DOHH2 (cell line): ENCODE measurements around the gene PEX26.

Experiments
- EZH2phosphoT487 ChIP-seq: fragments of 200-600 bp; sonication (generic); IDR thresholded peaks from 2 replicates; pipeline ENCODE4 v1.6.1; 2017; ENCODE audit warnings: borderline replicate concordance, mild to moderate bottlenecking, antibody characterized with exemption, low read length, moderate library complexity, mixed read lengths
- TF ChIP-seq, protein P1 (sequence below): fragments of 200-600 bp; sonication (generic); IDR thresholded peaks from one replicate; pipeline ENCODE4 v1.5.1; 2014; ENCODE audit warnings: antibody characterized with exemption, mild to moderate bottlenecking, low read depth, low read length; ENCODE audit not compliant: poor library complexity, severe bottlenecking

- TF ChIP-seq, protein P1, sequence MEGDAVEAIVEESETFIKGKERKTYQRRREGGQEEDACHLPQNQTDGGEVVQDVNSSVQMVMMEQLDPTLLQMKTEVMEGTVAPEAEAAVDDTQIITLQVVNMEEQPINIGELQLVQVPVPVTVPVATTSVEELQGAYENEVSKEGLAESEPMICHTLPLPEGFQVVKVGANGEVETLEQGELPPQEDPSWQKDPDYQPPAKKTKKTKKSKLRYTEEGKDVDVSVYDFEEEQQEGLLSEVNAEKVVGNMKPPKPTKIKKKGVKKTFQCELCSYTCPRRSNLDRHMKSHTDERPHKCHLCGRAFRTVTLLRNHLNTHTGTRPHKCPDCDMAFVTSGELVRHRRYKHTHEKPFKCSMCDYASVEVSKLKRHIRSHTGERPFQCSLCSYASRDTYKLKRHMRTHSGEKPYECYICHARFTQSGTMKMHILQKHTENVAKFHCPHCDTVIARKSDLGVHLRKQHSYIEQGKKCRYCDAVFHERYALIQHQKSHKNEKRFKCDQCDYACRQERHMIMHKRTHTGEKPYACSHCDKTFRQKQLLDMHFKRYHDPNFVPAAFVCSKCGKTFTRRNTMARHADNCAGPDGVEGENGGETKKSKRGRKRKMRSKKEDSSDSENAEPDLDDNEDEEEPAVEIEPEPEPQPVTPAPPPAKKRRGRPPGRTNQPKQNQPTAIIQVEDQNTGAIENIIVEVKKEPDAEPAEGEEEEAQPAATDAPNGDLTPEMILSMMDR: no peak
- TF ChIP-seq EZH2phosphoT487: no peak
These were observed 70.6 kb downstream of the PEX26 start for GRCh38 chr22:18148293-18148965.
